Loucy (cell line): ENCODE data around the gene PARD3B.

Source experiments
- EZH2phosphoT487 ChIP-seq: fragments of 200-600 bp; IDR thresholded peaks from 2 replicates; pipeline ENCODE4 v1.6.1; 2018; ENCODE audit warnings: antibody characterized with exemption, mild to moderate bottlenecking, moderate library complexity, borderline replicate concordance
- TF ChIP-seq, protein P1 (sequence below): fragments of 200-600 bp; sonication (generic); conservative IDR thresholded peaks from 2 replicates; pipeline ENCODE4 v1.5.1; 2014; ENCODE audit warnings: mild to moderate bottlenecking, antibody characterized with exemption, low read length

DNA sequence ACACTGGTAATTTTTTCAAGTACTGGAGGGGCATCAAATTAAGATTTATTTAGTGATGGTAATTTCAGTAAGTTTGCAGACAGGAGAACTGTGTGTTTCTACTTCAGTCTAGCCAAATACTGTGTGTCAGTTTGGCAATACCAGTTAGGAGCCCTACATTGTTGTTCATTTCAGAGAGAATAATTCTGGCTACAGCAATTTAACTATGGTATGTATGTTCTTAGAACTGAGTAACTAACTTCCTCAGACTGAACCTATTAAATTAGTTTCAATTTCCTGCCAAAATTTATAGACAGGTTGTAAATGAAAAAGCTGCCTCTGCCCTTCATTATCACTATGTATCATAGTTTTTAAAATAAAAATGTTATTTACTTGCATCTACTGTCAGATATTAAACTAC is 332.4 kb downstream of the PARD3B start:
- TF ChIP-seq, protein P1, sequence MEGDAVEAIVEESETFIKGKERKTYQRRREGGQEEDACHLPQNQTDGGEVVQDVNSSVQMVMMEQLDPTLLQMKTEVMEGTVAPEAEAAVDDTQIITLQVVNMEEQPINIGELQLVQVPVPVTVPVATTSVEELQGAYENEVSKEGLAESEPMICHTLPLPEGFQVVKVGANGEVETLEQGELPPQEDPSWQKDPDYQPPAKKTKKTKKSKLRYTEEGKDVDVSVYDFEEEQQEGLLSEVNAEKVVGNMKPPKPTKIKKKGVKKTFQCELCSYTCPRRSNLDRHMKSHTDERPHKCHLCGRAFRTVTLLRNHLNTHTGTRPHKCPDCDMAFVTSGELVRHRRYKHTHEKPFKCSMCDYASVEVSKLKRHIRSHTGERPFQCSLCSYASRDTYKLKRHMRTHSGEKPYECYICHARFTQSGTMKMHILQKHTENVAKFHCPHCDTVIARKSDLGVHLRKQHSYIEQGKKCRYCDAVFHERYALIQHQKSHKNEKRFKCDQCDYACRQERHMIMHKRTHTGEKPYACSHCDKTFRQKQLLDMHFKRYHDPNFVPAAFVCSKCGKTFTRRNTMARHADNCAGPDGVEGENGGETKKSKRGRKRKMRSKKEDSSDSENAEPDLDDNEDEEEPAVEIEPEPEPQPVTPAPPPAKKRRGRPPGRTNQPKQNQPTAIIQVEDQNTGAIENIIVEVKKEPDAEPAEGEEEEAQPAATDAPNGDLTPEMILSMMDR: no peak
- no peak for TF ChIP-seq EZH2phosphoT487
